ENCODE measurements around the gene LRRC74B. TPM values are rescaled to one million over a fixed set of nuclear protein-coding genes. Genes with fewer than 3 reads are reported as not detected.
"Not testable (repeated sequence)": the region's sequence is repeated elsewhere in the genome, so short reads cannot be mapped to it uniquely, and the experiment has no call there.

LRRC74B gene
- total RNA-seq, 2 experiments from 2014 or later: not detected

DNA sequence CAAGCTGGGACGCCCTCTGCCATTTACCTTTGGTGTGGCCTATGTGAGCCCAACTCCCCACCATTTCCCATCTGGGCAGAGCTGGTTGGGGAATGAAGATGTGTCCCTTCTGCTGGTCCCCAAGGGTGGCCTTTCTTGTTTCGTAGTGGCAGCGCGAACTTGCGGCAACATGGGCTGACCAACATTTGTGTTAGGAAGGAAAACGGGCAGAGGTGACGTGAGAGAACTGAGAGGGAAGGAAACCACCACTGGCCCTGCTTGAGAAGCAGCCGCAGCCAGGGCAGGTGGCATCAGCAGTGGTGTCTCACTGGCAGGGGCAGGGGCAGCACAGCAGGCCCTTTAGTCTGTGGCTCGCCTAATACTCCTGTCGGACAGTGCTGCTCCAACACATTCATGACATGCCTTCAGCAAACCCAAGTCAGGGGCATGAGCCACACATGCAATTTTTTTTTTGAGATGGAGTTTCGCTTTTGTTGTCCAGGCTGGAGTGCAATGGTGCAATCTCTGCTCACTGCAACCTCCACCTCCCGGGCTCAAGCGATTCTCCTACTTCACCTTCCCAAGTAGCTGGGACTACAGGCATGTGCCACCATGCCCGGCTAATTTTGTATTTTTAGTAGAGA lies 29.9 kb downstream of the LRRC74B start:
- Mint-ChIP-seq H3K4me3 (no peak overlapping the region), H3K36me3 (ENCODE audit: low read depth) (no peaks in the 10 kb centered on the region), H3K27ac (no peak overlapping the region), H3K4me1 (no peaks in the 10 kb centered on the region), H3K9me3 (ENCODE audit: low read depth) (no peaks in the 10 kb centered on the region), H3K27me3 (no peaks in the 10 kb centered on the region)
- intact Hi-C loops (cut with DNase I, micrococcal nuclease): loop anchor here in 1 of 2 experiments (5.0 kb wide), 1 partner anchor 43 kb away; the partner anchor contains the start of gene SLC7A4
- no peak for DNase-seq
- POLR2A ChIA-PET: no interaction called here
- CTCF ChIA-PET: no interaction called here
- ATAC-seq: no peak

DNA sequence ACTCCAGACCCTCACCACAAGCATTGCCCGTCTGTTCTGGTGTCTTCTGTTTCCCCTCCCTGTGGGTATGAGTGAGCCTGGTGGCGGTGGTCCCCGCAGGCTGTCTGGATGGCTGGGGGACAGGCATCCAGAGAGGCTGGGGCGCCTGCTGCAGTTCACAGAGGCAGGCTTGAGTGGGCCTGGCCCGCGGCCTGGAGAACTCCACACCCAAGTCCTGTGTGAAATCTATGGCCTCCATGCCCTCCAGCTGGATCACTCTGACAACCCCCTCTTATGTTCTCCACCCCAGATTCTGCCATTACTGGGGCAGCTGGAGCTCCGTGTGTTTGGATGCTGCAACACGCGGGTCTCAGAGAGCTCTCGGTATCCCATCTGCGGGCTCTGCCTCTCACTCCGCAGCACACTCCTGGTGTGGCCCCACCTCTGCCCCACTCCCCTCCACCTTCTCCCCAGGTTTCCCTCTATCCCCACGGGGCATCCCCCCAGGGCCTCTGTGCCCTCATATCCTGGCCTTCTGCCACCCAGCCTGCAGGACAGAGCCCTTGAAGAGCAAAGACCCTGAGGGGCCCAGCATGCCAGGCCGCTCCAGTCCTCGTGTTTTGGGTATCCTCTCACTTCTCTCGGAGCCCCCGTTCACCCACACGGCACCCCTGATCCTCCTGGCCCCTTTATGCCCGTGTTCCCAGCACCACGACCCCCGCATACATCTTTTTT lies 31.3 kb downstream of the LRRC74B start:
- no peak overlapping the region for H3K27ac Mint-ChIP-seq
- no peaks in the 10 kb centered on the region for H3K9me3 Mint-ChIP-seq (ENCODE audit: low read depth)
- H3K4me1 Mint-ChIP-seq: no peaks in the 10 kb centered on the region
- H3K4me3 Mint-ChIP-seq: no peak overlapping the region
- no peaks in the 10 kb centered on the region for H3K36me3 Mint-ChIP-seq (ENCODE audit: low read depth)
- no peaks in the 10 kb centered on the region for H3K27me3 Mint-ChIP-seq
- ATAC-seq (no peak), DNase-seq (no peak)
- intact Hi-C loops (cut with DNase I, micrococcal nuclease): loop anchor here in 1 of 2 experiments (5.0 kb wide), 1 partner anchor 45 kb away; the partner anchor contains the start of gene SLC7A4
- ChIA-PET POLR2A (no interaction called here), CTCF (no interaction called here)

DNA sequence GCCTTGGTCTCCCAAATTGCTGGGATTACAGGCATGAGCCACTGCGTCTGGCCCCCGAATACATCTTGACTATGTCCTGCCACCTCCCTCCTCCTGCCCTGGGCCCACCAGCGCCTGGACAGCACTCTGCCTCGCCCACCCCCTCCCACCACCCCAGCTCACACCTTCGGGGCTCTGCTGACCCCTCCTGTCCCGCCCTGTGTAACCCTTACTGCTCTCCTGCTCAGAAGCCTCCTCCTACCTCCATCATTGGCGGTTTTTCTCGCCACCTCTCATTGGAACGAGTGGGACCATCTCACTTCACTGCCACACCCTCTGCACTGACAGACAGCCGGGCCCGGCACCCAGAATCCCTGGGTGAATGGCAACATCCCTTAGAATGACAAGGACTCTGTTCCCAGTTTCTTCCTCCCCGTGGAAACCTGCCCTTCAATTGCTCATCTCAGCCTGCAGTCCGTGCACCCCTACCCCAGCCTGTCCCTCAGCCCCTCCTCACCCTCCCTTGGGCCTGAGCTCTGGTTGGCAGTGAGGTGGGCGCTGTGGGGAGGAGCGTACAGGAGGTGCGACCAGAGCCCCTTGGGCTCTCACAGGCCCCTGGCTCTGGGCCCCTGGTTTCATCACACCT lies 32.2 kb downstream of the LRRC74B start:
- Mint-ChIP-seq H3K4me3 (no peak overlapping the region), H3K36me3 (ENCODE audit: low read depth) (no peaks in the 10 kb centered on the region), H3K27me3 (no peaks in the 10 kb centered on the region), H3K4me1 (no peaks in the 10 kb centered on the region), H3K9me3 (ENCODE audit: low read depth) (no peaks in the 10 kb centered on the region), H3K27ac (no peak overlapping the region)
- ATAC-seq (no peak), DNase-seq (no peak)
- intact Hi-C loops (cut with DNase I, micrococcal nuclease): loop anchor here in 1 of 2 experiments (5.0 kb wide), 1 partner anchor 46 kb away; the partner anchor contains the start of gene SLC7A4
- CTCF ChIA-PET: no interaction called here
- POLR2A ChIA-PET: no interaction called here

DNA sequence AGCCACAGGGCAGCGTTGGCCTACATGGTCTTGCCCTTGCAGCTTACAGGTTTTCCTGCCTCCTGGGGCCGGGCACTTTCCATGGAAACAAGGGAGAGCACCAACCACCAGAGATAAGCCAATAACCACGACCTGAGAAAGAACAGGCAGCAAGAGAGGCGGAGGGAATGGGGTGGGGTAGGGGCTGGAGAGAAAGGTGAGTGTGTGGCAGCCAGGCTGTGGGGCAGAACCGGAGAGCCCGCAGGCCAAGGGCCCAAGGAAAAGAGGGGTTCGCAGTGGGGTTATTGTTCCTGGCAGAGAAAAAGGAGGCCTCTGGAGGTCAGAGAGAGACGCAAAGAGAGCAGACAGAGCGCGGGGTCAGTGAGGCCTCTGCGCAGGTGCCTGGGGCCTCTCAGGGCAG lies 33.2 kb downstream of the LRRC74B start:
- ATAC-seq (no peak), DNase-seq (no peak)
- Mint-ChIP-seq H3K27ac (no peak overlapping the region), H3K4me1 (no peaks in the 10 kb centered on the region), H3K36me3 (ENCODE audit: low read depth) (no peaks in the 10 kb centered on the region), H3K9me3 (ENCODE audit: low read depth) (no peaks in the 10 kb centered on the region), H3K27me3 (no peaks in the 10 kb centered on the region), H3K4me3 (no peak overlapping the region)
- ChIA-PET POLR2A (no interaction called here), CTCF (no interaction called here)
- intact Hi-C loops (cut with DNase I, micrococcal nuclease): loop anchor here in 1 of 2 experiments (5.0 kb wide), 1 partner anchor 47 kb away; the partner anchor contains the start of gene SLC7A4

DNA sequence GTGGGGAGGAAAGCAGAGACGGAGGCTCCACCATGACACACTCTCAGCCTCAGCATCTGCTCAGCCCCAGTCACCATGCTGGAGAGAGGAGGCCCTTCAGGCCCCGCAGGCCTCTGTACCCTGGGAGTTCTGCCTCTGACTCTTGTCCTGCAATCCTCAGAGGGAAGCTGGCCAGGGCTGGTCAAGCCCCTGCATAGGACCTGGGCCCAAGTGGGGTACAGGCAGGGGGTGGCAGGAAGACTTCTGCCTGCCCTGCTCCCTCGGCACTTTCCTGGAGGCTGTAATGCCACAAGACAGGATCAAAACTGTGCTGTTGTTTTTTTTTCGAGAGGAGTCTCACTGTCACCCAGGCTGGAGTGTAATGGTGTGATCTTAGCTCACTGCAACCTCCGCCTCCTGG lies 33.7 kb downstream of the LRRC74B start:
- no peaks in the 10 kb centered on the region for H3K4me1 Mint-ChIP-seq
- intact Hi-C loops (cut with DNase I, micrococcal nuclease): loop anchor here in 1 of 2 experiments (5.0 kb wide), 1 partner anchor 47 kb away; the partner anchor contains the start of gene SLC7A4

DNA sequence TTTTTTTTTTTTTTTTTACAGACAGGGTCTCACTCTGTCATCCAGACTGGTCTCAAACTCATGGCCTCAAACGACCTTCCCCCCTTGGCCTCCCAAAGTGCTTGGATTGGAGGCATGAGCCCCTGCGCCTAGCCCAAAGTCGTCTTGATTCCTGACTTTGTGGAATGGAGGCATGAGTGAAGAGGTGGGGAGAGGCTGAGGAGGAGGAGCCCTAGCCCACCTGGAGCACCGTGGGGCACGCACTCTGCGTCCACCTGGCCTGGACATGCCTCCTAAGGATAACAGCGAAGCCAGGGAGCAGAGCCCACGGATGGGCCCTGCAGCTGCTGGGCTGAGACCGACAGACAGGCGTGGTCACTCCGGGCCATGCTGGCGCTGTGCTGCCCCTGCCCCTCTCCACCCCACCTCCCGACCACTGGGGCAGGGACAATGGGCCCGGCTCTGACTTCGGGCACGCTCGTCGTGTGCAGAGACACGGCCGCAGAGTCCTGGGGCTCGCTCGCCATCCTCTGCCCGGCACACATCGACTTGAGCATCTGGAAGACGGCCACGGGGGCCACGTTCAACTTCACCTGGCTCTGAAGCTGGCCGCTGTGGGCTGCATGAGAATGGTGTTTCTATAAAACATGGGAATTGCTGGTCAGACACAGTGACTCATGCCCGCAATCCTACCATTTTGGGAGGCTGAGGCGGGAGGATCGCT lies 34.8 kb downstream of the LRRC74B start:
- ChIA-PET POLR2A (no interaction called here), CTCF (no interaction called here)
- H3K36me3 Mint-ChIP-seq (ENCODE audit: low read depth): no peaks in the 10 kb centered on the region
- DNase-seq: no peak
- no peaks in the 10 kb centered on the region for H3K27me3 Mint-ChIP-seq
- no peak for ATAC-seq
- H3K27ac Mint-ChIP-seq: no peak overlapping the region
- H3K9me3 Mint-ChIP-seq (ENCODE audit: low read depth): no peaks in the 10 kb centered on the region
- intact Hi-C loops (cut with DNase I, micrococcal nuclease): loop anchor here in 1 of 2 experiments (10.0 kb wide), 2 partner anchors 156 to 276 kb away; no protein-coding TSS in a partner anchor
- H3K4me1 Mint-ChIP-seq: no peaks in the 10 kb centered on the region
- no peak overlapping the region for H3K4me3 Mint-ChIP-seq

More for the DNA sequence above, 33.7 kb downstream of the LRRC74B start:
- H3K27me3 Mint-ChIP-seq: no peaks in the 10 kb centered on the region
- H3K27ac Mint-ChIP-seq: no peak overlapping the region
- DNase-seq: no peak
- H3K4me3 Mint-ChIP-seq: no peak overlapping the region
- H3K9me3 Mint-ChIP-seq (ENCODE audit: low read depth): no peaks in the 10 kb centered on the region
- ChIA-PET POLR2A (no interaction called here), CTCF (no interaction called here)
- ATAC-seq: no peak
- H3K36me3 Mint-ChIP-seq (ENCODE audit: low read depth): no peaks in the 10 kb centered on the region

DNA sequence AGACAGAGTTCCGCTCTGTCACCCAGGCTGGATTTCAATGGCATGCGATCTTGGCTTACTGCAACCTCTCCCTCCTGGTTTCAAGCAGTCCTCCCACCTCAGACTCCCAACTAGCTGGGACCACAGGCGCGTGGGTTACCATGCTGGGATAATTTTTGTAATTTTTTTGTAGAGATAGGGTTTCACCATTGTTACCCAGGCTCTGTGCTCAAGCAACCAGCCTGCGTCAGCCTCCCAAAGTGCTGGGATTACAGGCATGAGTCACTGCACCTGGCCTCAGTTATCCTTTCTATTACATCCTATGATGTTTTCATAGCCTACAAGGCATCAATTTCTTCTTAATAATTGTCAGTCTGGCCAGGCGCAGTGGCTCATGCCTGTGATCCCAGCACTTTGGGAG lies 36.5 kb downstream of the LRRC74B start:
- ChIA-PET POLR2A (no interaction called here), CTCF (no interaction called here)
- H3K27me3 Mint-ChIP-seq: no peaks in the 10 kb centered on the region
- H3K27ac Mint-ChIP-seq: no peak overlapping the region
- H3K36me3 Mint-ChIP-seq (ENCODE audit: low read depth): no peaks in the 10 kb centered on the region
- intact Hi-C loops (cut with DNase I, micrococcal nuclease): loop anchor here in 1 of 2 experiments (10.0 kb wide), 2 partner anchors 157 to 277 kb away; no protein-coding TSS in a partner anchor
- DNase-seq (no peak), ATAC-seq (no peak)
- no peaks in the 10 kb centered on the region for H3K4me1 Mint-ChIP-seq
- H3K4me3 Mint-ChIP-seq: no peak overlapping the region
- no peaks in the 10 kb centered on the region for H3K9me3 Mint-ChIP-seq (ENCODE audit: low read depth)

DNA sequence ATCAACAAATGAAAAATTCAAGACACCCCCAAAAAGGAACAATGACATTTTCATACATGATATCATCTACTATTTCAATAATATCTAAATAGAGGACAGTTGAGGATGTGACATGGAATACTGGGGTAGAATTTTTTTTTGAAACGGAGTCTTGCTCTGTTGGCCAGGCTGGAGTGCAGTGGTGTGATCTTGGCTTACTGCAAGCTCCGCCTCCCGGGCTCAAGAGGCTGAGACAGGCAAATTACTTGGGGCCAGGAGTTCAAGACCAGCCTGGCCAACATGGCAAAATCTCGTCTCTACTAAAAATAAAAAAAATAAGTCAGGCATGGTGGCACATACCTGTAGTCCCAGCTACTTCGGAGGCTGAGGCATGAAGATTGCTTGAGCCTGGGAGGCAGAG lies 41.4 kb downstream of the LRRC74B start:
- DNase-seq (no peak), ATAC-seq (no peak)
- Mint-ChIP-seq H3K4me1 (no peaks in the 10 kb centered on the region), H3K27ac (no peak overlapping the region), H3K4me3 (no peak overlapping the region), H3K9me3 (ENCODE audit: low read depth) (no peaks in the 10 kb centered on the region), H3K27me3 (no peaks in the 10 kb centered on the region), H3K36me3 (ENCODE audit: low read depth) (no peaks in the 10 kb centered on the region)
- intact Hi-C loops (cut with DNase I, micrococcal nuclease): loop anchor here in 1 of 2 experiments (10.0 kb wide), 2 partner anchors 162 to 282 kb away; no protein-coding TSS in a partner anchor
- ChIA-PET CTCF (no interaction called here), POLR2A (no interaction called here)

DNA sequence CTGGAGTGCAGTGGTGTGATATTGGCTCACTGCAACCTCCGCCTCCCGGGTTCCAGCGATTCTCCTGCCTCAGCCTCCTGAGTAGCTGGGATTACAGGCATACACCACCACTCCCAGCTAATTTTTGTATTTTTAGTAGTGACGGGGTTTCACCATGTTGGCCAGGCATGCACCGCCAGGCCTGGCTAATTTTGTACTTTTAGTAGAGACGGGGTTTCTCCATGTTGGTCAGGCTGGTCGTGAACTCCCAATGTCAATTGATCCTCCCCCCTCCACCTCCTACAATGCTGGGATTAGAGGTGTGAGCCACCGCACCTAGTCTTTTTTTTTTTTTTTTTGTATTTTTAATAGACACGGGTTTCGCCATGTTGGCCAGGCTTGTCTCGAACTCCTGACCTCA lies 42.2 kb downstream of the LRRC74B start:
- H3K27ac Mint-ChIP-seq; H3K36me3 Mint-ChIP-seq (ENCODE audit: low read depth); H3K27me3 Mint-ChIP-seq; H3K9me3 Mint-ChIP-seq (ENCODE audit: low read depth); DNase-seq; H3K4me3 Mint-ChIP-seq; CTCF ChIA-PET; POLR2A ChIA-PET; H3K4me1 Mint-ChIP-seq; ATAC-seq: not testable (repeated sequence)
- intact Hi-C loops (cut with DNase I, micrococcal nuclease): loop anchor here in 1 of 2 experiments (10.0 kb wide), 2 partner anchors 163 to 283 kb away; no protein-coding TSS in a partner anchor

DNA sequence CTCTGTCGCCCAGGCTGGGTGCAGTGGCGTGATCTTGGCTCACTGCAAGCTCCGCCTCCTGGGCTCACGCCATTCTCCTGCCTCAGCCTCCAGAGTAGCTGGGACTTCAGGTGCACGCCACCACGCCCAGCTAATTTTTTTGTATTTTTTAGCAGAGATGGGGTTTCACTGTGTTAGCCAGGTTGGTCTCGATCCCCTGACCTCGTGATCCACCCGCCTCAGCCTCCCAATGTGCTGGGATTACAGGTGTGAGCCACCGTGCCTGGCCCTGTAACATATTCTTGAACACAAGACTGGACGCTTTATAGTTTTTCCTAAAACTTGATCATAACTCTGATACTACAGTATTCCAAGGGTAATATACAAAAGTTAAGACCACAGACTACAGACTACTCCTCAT lies 45.5 kb downstream of the LRRC74B start:
- H3K36me3 Mint-ChIP-seq (ENCODE audit: low read depth); POLR2A ChIA-PET; H3K27me3 Mint-ChIP-seq; H3K27ac Mint-ChIP-seq; DNase-seq; H3K4me3 Mint-ChIP-seq; H3K4me1 Mint-ChIP-seq; H3K9me3 Mint-ChIP-seq (ENCODE audit: low read depth); ATAC-seq; intact Hi-C loops (cut with DNase I, micrococcal nuclease): not testable (repeated sequence)
- CTCF ChIA-PET: interaction anchor here (0.6 to 1.9 kb wide), 5 partner anchors 10 to 456 kb away, joined by 3 to 6 read pairs (median 5); no protein-coding TSS in a partner anchor

DNA sequence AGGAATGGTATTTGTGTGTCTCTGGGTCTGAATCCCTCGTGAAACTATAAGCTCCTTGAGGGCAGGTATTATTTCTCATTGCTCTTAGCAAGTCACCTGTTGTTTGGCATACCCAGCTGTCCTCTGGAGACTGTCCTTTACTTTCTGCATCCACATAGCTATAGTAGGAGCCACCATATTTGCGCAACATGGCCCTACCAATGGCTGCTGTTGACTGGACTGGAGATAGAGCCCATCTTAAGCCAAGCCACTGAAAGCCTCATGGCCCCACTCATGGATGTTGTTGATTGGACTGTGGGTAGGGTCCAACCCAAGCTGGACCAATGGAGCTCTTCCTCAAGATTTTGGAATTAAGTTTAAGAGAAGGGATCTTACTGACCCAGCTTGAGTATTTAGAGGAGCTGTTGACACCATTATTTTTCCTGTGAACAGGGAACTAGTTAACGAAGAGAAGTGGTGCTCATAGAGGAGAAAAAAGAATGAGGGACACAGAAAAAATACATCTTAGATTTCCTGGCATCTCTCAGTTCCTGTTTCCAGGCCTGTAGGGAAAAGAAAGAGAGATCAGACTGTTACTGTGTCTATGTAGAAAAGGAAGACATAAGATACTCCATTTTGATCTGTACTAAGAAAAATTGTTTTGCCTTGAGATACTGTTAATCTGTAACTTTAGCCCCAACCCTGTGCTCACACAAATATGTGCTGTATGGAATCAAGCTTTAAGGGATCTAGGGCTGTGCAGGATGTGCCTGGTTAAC lies 47.2 kb downstream of the LRRC74B start:
- ChIA-PET POLR2A (no interaction called here), CTCF (interaction anchor here (1.9 kb wide), 1 partner anchor 9 kb away, joined by 6 read pairs; no protein-coding TSS in a partner anchor)
- Mint-ChIP-seq H3K4me1 (no peaks in the 10 kb centered on the region), H3K4me3 (no peak overlapping the region), H3K27me3 (peaks cover under 1% of the 10 kb centered on the region), H3K36me3 (ENCODE audit: low read depth) (no peaks in the 10 kb centered on the region), H3K27ac (no peak overlapping the region), H3K9me3 (ENCODE audit: low read depth) (no peaks in the 10 kb centered on the region)
- intact Hi-C loops (cut with DNase I, micrococcal nuclease): no loop called here
- no peak for ATAC-seq
- no peak for DNase-seq
